ENCODE measurements around the gene IGSF5. TPM values are rescaled to one million over a fixed set of nuclear protein-coding genes. Genes with fewer than 3 reads are reported as not detected.

IGSF5 gene
- total RNA-seq, 2 experiments from 2014 or later, result not detected

GRCh38 chr21:39842741-39843459, 97.9 kb downstream of the IGSF5 start:
- ATAC-seq (no peak), DNase-seq (no peak)
- Mint-ChIP-seq H3K36me3 (ENCODE audit: low read depth) (no peaks in the 10 kb centered on the region), H3K4me3 (no peak overlapping the region), H3K27me3 (ENCODE audit: low read depth) (no peaks in the 10 kb centered on the region), H3K27ac (no peak overlapping the region), H3K4me1 (ENCODE audit: low read depth) (no peaks in the 10 kb centered on the region), H3K9me3 (ENCODE audit: insufficient read depth) (no peaks in the 10 kb centered on the region)
- POLR2A ChIA-PET, result no interaction called here
- CTCF ChIA-PET, result no interaction called here

GRCh38 chr21:39843483-39843882, 98.5 kb downstream of the IGSF5 start:
- no peak overlapping the region for H3K4me3 Mint-ChIP-seq

GRCh38 chr21:39843916-39844315, 98.9 kb downstream of the IGSF5 start:
- H3K27me3 Mint-ChIP-seq (ENCODE audit: low read depth), result no peaks in the 10 kb centered on the region
- H3K36me3 Mint-ChIP-seq (ENCODE audit: low read depth), result no peaks in the 10 kb centered on the region
- H3K4me1 Mint-ChIP-seq (ENCODE audit: low read depth), result no peaks in the 10 kb centered on the region
- no peaks in the 10 kb centered on the region for H3K9me3 Mint-ChIP-seq (ENCODE audit: insufficient read depth)
- H3K27ac Mint-ChIP-seq, result no peak overlapping the region
- POLR2A ChIA-PET, result no interaction called here
- ATAC-seq, result no peak
- CTCF ChIA-PET, result no interaction called here
- H3K4me3 Mint-ChIP-seq, result no peak overlapping the region
- DNase-seq, result no peak

More at GRCh38 chr21:39843483-39843882, 98.5 kb downstream of the IGSF5 start:
- ChIA-PET CTCF (no interaction called here), POLR2A (no interaction called here)
- H3K9me3 Mint-ChIP-seq (ENCODE audit: insufficient read depth), result no peaks in the 10 kb centered on the region
- H3K27ac Mint-ChIP-seq, result no peak overlapping the region
- no peak for ATAC-seq
- no peak for DNase-seq
- no peaks in the 10 kb centered on the region for H3K4me1 Mint-ChIP-seq (ENCODE audit: low read depth)
- H3K27me3 Mint-ChIP-seq (ENCODE audit: low read depth), result no peaks in the 10 kb centered on the region
- no peaks in the 10 kb centered on the region for H3K36me3 Mint-ChIP-seq (ENCODE audit: low read depth)

- H3K9me3 Mint-ChIP-seq (ENCODE audit: insufficient read depth), result no peaks in the 10 kb centered on the region
- H3K4me1 Mint-ChIP-seq (ENCODE audit: low read depth), result no peaks in the 10 kb centered on the region
- no peak overlapping the region for H3K4me3 Mint-ChIP-seq
- no peaks in the 10 kb centered on the region for H3K27me3 Mint-ChIP-seq (ENCODE audit: low read depth)
- DNase-seq, result no peak
- ChIA-PET CTCF (no interaction called here), POLR2A (no interaction called here)
- H3K27ac Mint-ChIP-seq, result no peak overlapping the region
- ATAC-seq, result no peak
- no peaks in the 10 kb centered on the region for H3K36me3 Mint-ChIP-seq (ENCODE audit: low read depth)
Observed at GRCh38 chr21:39845571-39846130, 100.7 kb downstream of the IGSF5 start.

- ATAC-seq (no peak), DNase-seq (no peak)
- H3K9me3 Mint-ChIP-seq (ENCODE audit: insufficient read depth), result no peaks in the 10 kb centered on the region
- H3K27ac Mint-ChIP-seq, result no peak overlapping the region
- H3K36me3 Mint-ChIP-seq (ENCODE audit: low read depth), result no peaks in the 10 kb centered on the region
- H3K27me3 Mint-ChIP-seq (ENCODE audit: low read depth), result no peaks in the 10 kb centered on the region
- POLR2A ChIA-PET, result no interaction called here
- no peaks in the 10 kb centered on the region for H3K4me1 Mint-ChIP-seq (ENCODE audit: low read depth)
- CTCF ChIA-PET, result no interaction called here
- no peak overlapping the region for H3K4me3 Mint-ChIP-seq
Observed at GRCh38 chr21:39847877-39848276, 102.9 kb downstream of the IGSF5 start.

GRCh38 chr21:39849014-39849655, 104.2 kb downstream of the IGSF5 start:
- no peak overlapping the region for H3K4me3 Mint-ChIP-seq
- CTCF ChIA-PET, result no interaction called here
- H3K27ac Mint-ChIP-seq, result no peak overlapping the region
- POLR2A ChIA-PET, result no interaction called here
- no peaks in the 10 kb centered on the region for H3K27me3 Mint-ChIP-seq (ENCODE audit: low read depth)
- DNase-seq, result no peak
- no peak for ATAC-seq
- no peaks in the 10 kb centered on the region for H3K36me3 Mint-ChIP-seq (ENCODE audit: low read depth)
- no peaks in the 10 kb centered on the region for H3K4me1 Mint-ChIP-seq (ENCODE audit: low read depth)
- no peaks in the 10 kb centered on the region for H3K9me3 Mint-ChIP-seq (ENCODE audit: insufficient read depth)

- Mint-ChIP-seq H3K27ac (no peak overlapping the region), H3K27me3 (ENCODE audit: low read depth) (no peaks in the 10 kb centered on the region), H3K4me1 (ENCODE audit: low read depth) (no peaks in the 10 kb centered on the region), H3K4me3 (no peak overlapping the region), H3K36me3 (ENCODE audit: low read depth) (no peaks in the 10 kb centered on the region), H3K9me3 (ENCODE audit: insufficient read depth) (no peaks in the 10 kb centered on the region)
- ATAC-seq, result no peak
- POLR2A ChIA-PET, result no interaction called here
- CTCF ChIA-PET, result no interaction called here
- DNase-seq, result no peak
Observed at GRCh38 chr21:39850333-39850732, 105.3 kb downstream of the IGSF5 start.

GRCh38 chr21:39851002-39851618, 106.1 kb downstream of the IGSF5 start:
- no peaks in the 10 kb centered on the region for H3K36me3 Mint-ChIP-seq (ENCODE audit: low read depth)
- POLR2A ChIA-PET, result no interaction called here
- ATAC-seq (no peak), DNase-seq (no peak)
- H3K4me3 Mint-ChIP-seq, result no peak overlapping the region
- H3K27ac Mint-ChIP-seq, result no peak overlapping the region
- peaks cover 4% of the 10 kb centered on the region for H3K9me3 Mint-ChIP-seq (ENCODE audit: insufficient read depth)
- H3K4me1 Mint-ChIP-seq (ENCODE audit: low read depth), result no peaks in the 10 kb centered on the region
- CTCF ChIA-PET, result no interaction called here
- H3K27me3 Mint-ChIP-seq (ENCODE audit: low read depth), result no peaks in the 10 kb centered on the region

Other genes with a start within 250 kb of the IGSF5 start
- not detected for gene B3GALT5, start 132.2 kb upstream of the IGSF5 start, total RNA-seq
- not detected for gene PCP4, start 122.3 kb downstream of the IGSF5 start, total RNA-seq

Data from activated CD8-positive, alpha-beta T cell treated with anti-CD3 and anti-CD28 coated beads, Interleukin-2, amount 10 ng/mL, durations not matched to agents 7 days and 5 days (primary cell).